Endodermal cell (in vitro differentiated cells): ENCODE data around the gene EHD2. TPM values are rescaled to one million over a fixed set of nuclear protein-coding genes. Genes with fewer than 3 reads are reported as not detected.

Source experiments
- DNase-seq: peaks from one replicate; pipeline ENCODE4 v3.0.0-alpha.2; 2017
- H3K27ac ChIP-seq: 2 replicates; pipeline ENCODE4 v1.5.1; 2013; ENCODE audit warnings: mild to moderate bottlenecking, low read depth, low read length, moderate library complexity
- H3K27me3 ChIP-seq: 2 replicates; pipeline ENCODE4 v1.6.1; 2013; ENCODE audit warnings: mild to moderate bottlenecking, low read length, moderate library complexity; ENCODE audit not compliant: insufficient read depth, control insufficient read depth, poor library complexity, severe bottlenecking
- H3K36me3 ChIP-seq: 2 replicates; pipeline ENCODE4 v1.7.0; 2013; ENCODE audit warnings: mild to moderate bottlenecking, low read length, moderate library complexity; ENCODE audit not compliant: control insufficient read depth, insufficient read depth
- H3K4me1 ChIP-seq: one replicate; pipeline ENCODE4 v1.7.0; 2013; ENCODE audit warnings: low read length; ENCODE audit not compliant: control insufficient read depth, insufficient read depth
- H3K4me3 ChIP-seq: 2 replicates; pipeline ENCODE4 v1.5.1; 2013; ENCODE audit warnings: mild to moderate bottlenecking, low read length, moderate library complexity
- H3K9ac ChIP-seq: 2 replicates; pipeline ENCODE4 v1.6.1; 2013; ENCODE audit warnings: mild to moderate bottlenecking, low read length, moderate library complexity; ENCODE audit not compliant: poor library complexity, severe bottlenecking; ENCODE audit errors: extremely low read depth
- H3K9me3 ChIP-seq: 2 replicates; pipeline ENCODE4 v1.6.1; 2013; ENCODE audit warnings: mild to moderate bottlenecking, low read length, moderate library complexity; ENCODE audit not compliant: control insufficient read depth
- H3K27ac Mint-ChIP-seq: 2 replicates; pipeline ENCODE4 v1.8.0; 2020; ENCODE audit warnings: mixed read lengths
- H3K27me3 Mint-ChIP-seq: 2 replicates; pipeline ENCODE4 v1.8.0; 2021; ENCODE audit warnings: mild to moderate bottlenecking, mixed read lengths; ENCODE audit not compliant: insufficient read depth
- H3K36me3 Mint-ChIP-seq: 2 replicates; pipeline ENCODE4 v1.8.0; 2020; ENCODE audit warnings: low read depth, mixed read lengths
- H3K4me1 Mint-ChIP-seq: 2 replicates; pipeline ENCODE4 v1.8.0; 2020; ENCODE audit warnings: mixed read lengths
- H3K4me3 Mint-ChIP-seq: 2 replicates; pipeline ENCODE4 v1.8.0; 2020; ENCODE audit warnings: mild to moderate bottlenecking, moderate library complexity, mixed read lengths
- H3K9me3 Mint-ChIP-seq: 2 replicates; pipeline ENCODE4 v1.8.0; 2020; ENCODE audit warnings: mild to moderate bottlenecking, mixed read lengths
- CTCF ChIP-seq: fragments of 200-600 bp; sonication (generic); conservative IDR thresholded peaks from 2 replicates; pipeline ENCODE4 v1.5.0; 2021; ENCODE audit warnings: antibody characterized with exemption, mild to moderate bottlenecking
- WGBS, 2 experiments: methylation state at CpG; one replicate each; pipeline versions ENCODE4 v1.1.5 to v1.1.7; 2013; ENCODE audit warnings: missing lambda C conversion rate in 2 of 2, mixed read lengths in 1 of 2; ENCODE audit not compliant: insufficient coverage in 1 of 2, insufficient read length in 1 of 2; 5-methylcytosine and 5-hydroxymethylcytosine counted together
- total RNA-seq, 2 donors: library from RNA; stranded (reverse); fragmentation: NEBNext Ultra II Directional in 1 of 2; extraction: Animal tissue kit (Norgen Biotek cat#: 25700) in 1 of 2; gene quantifications; 2 replicates in 1 of 2; 3 replicates in 1 of 2; pipeline ENCODE4 v1.2.1, GENCODE V29; 2021

EHD2 gene
- total RNA-seq, 2 donors from 2014 or later = 5.5 to 8.4 TPM

- 97 to 100% methylated on average over 1 to 2 of the region's 2 CpGs for WGBS, 2 experiments
- H3K36me3 Mint-ChIP-seq = peaks cover 49% of the 10 kb centered on the region
- H3K27ac ChIP-seq = no peak overlapping the region
- peaks cover 11% of the 10 kb centered on the region for H3K4me1 Mint-ChIP-seq
- no peaks in the 10 kb centered on the region for H3K27me3 Mint-ChIP-seq
- no peak for TF ChIP-seq CTCF
- no peak for DNase-seq
- no peak overlapping the region for H3K27ac Mint-ChIP-seq
- H3K36me3 ChIP-seq = peaks cover 46% of the 10 kb centered on the region
- no peak overlapping the region for H3K4me3 ChIP-seq
- no peak overlapping the region for H3K9ac ChIP-seq
- H3K9me3 Mint-ChIP-seq = no peaks in the 10 kb centered on the region
- H3K27me3 ChIP-seq = no peaks in the 10 kb centered on the region
- H3K9me3 ChIP-seq = no peaks in the 10 kb centered on the region
- no peak overlapping the region for H3K4me3 Mint-ChIP-seq
- H3K4me1 ChIP-seq = peaks cover 6% of the 10 kb centered on the region
Observed at GRCh38 chr19:47671499-47671898, 41.7 kb upstream of the EHD2 start.

DNA sequence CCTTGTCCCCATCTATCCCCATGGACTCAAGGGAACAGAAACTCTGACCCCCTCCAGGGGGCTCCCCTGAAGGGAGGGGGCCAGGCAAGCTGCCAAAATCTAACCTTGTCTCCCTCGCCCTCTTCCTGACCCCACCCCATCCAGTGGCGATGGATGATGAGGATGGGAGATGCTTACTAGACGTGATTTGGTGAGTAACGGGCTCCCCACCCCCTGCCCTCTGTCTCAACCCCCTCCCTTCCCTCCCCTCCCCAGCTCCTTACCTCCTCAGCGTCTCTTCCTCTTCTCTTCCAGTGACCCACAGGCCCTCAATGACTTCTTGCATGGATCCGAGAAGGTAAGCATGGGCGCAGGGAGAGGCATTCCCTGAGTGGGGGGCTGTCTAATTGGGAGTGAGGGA, 39.8 kb upstream of the EHD2 start:
- no peaks in the 10 kb centered on the region for H3K27me3 ChIP-seq
- no peak overlapping the region for H3K27ac ChIP-seq
- H3K36me3 ChIP-seq = peaks cover 54% of the 10 kb centered on the region
- Mint-ChIP-seq H3K36me3 (peaks cover 61% of the 10 kb centered on the region), H3K27ac (no peak overlapping the region), H3K9me3 (no peaks in the 10 kb centered on the region), H3K4me3 (no peak overlapping the region), H3K4me1 (peaks cover 4% of the 10 kb centered on the region), H3K27me3 (no peaks in the 10 kb centered on the region)
- no peak overlapping the region for H3K4me3 ChIP-seq
- H3K4me1 ChIP-seq = no peaks in the 10 kb centered on the region
- WGBS, 2 experiments = 100% methylated on average over 2 to 7 of the region's 7 CpGs
- H3K9ac ChIP-seq = no peak overlapping the region
- no peak for DNase-seq
- TF ChIP-seq CTCF = no peak
- no peaks in the 10 kb centered on the region for H3K9me3 ChIP-seq

- no peak for TF ChIP-seq CTCF
- 88 to 100% methylated on average over 2 to 5 of the region's 5 CpGs for WGBS, 2 experiments
- Histone ChIP-seq H3K9me3 (no peaks in the 10 kb centered on the region), H3K9ac (no peak overlapping the region), H3K4me3 (no peak overlapping the region), H3K4me1 (no peaks in the 10 kb centered on the region), H3K36me3 (peaks cover 54% of the 10 kb centered on the region), H3K27me3 (no peaks in the 10 kb centered on the region), H3K27ac (no peak overlapping the region)
- Mint-ChIP-seq H3K4me1 (peaks cover 4% of the 10 kb centered on the region), H3K27me3 (no peaks in the 10 kb centered on the region), H3K4me3 (no peak overlapping the region), H3K9me3 (no peaks in the 10 kb centered on the region), H3K27ac (no peak overlapping the region), H3K36me3 (peaks cover 68% of the 10 kb centered on the region)
- no peak for DNase-seq
Observed at GRCh38 chr19:47674548-47674947, 38.7 kb upstream of the EHD2 start.
